NB4 (cell line): ENCODE measurements around the gene RMC1.

Experiments
- DNase-seq: peaks from one replicate; pipeline ENCODE4 v3.0.0; 2010; ENCODE audit warnings: low read depth
- H3K4me3 ChIP-seq: one replicate; pipeline ENCODE4 v1.5.1; 2011; ENCODE audit warnings: mild to moderate bottlenecking, low read depth, low read length, moderate library complexity
- MAX ChIP-seq: IDR thresholded peaks from 2 replicates; pipeline ENCODE4 v1.6.1; 2011; ENCODE audit warnings: low read depth, low read length
- MYC ChIP-seq: IDR thresholded peaks from 2 replicates; pipeline ENCODE4 v1.6.1; 2011; ENCODE audit warnings: low read depth, low read length
- POLR2A ChIP-seq: IDR thresholded peaks from 2 replicates; pipeline ENCODE4 v1.6.1; 2011; ENCODE audit warnings: mild to moderate bottlenecking; ENCODE audit not compliant: insufficient read length; ENCODE audit errors: extremely low read depth
- TF ChIP-seq, protein P1 (sequence below): IDR thresholded peaks from one replicate; pipeline ENCODE4 v1.5.1; 2012; ENCODE audit warnings: low read depth, low read length

RMC1 gene

GRCh38 chr18:23460285-23461273, 42.7 kb upstream of the RMC1 start:
- no peak for DNase-seq
- TF ChIP-seq, protein P1, sequence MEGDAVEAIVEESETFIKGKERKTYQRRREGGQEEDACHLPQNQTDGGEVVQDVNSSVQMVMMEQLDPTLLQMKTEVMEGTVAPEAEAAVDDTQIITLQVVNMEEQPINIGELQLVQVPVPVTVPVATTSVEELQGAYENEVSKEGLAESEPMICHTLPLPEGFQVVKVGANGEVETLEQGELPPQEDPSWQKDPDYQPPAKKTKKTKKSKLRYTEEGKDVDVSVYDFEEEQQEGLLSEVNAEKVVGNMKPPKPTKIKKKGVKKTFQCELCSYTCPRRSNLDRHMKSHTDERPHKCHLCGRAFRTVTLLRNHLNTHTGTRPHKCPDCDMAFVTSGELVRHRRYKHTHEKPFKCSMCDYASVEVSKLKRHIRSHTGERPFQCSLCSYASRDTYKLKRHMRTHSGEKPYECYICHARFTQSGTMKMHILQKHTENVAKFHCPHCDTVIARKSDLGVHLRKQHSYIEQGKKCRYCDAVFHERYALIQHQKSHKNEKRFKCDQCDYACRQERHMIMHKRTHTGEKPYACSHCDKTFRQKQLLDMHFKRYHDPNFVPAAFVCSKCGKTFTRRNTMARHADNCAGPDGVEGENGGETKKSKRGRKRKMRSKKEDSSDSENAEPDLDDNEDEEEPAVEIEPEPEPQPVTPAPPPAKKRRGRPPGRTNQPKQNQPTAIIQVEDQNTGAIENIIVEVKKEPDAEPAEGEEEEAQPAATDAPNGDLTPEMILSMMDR: no peak
- TF ChIP-seq MAX: no peak
- TF ChIP-seq MYC: no peak
- TF ChIP-seq POLR2A: no peak
- H3K4me3 ChIP-seq: no peak overlapping the region

- no peak for TF ChIP-seq MYC
- H3K4me3 ChIP-seq: no peak overlapping the region
- DNase-seq: peak; percentile 8
Observed at GRCh38 chr18:23462876-23463275, 40.4 kb upstream of the RMC1 start.

GRCh38 chr18:23468753-23469459, 34.4 kb upstream of the RMC1 start:
- TF ChIP-seq MYC: no peak
- no peak for TF ChIP-seq MAX
- no peak for TF ChIP-seq POLR2A
- TF ChIP-seq, protein P1: no peak
- DNase-seq: no peak
- no peak overlapping the region for H3K4me3 ChIP-seq

DNA sequence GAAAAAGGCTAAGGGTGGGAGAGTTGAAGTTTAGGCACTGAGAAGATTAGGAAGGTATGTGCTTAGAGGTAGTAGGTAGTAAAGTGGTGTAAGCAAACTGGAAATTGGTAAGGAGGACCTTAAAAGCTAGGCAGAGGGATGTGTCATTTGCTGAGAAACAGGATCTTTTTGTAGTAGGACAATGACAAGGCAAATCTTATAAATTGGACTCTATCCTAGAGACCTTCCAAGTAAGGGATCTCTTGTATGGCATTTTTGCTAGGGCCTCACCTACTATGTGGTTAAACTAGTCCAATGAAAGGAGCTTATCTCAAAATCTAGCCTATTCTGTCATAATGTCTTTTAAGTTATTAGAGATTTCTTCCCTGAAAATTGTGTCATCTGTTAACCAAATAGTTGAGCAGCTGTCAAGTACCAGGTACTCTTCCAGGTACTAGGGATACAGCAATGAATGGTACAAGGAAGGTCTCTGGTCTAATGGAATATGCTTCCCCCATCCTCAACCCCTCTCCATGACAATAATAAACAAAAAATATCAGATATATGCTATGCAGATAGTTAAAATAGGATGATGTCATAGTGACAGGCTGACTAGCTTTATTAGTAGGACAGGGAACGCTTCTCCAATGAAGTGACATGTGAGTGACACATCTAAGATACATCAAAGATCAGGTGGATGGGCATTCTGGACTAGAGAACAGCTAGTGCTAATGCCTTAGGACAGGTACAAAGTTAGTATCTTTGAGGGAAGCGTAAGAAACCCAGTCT, 32.5 kb upstream of the RMC1 start:
- H3K4me3 ChIP-seq: no peak overlapping the region
- TF ChIP-seq, protein P1: no peak
- TF ChIP-seq POLR2A: no peak
- no peak for TF ChIP-seq MAX
- TF ChIP-seq MYC: no peak
- DNase-seq: no peak

DNA sequence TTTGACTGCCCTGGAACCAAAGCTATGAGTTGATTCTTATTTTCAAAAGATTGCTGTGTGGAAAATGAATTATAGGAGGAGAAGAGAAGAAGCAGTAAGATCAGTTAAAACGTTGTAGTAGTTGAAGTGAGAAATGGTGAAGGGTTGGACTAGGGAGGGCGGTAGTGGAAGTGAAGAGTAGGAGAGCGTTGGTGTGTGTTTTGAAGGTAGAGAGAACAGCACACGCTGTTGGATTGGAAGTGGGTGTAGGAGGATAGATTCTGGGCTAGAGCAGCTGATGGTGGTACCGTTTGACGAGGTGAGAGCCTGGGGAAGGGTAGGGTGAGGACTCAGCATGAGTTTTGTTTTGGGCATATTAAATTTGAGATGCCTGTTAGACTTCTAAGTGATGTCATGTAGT, 31.8 kb upstream of the RMC1 start:
- TF ChIP-seq, protein P1: no peak
- TF ChIP-seq MYC (no peak), MAX (no peak), POLR2A (no peak)
- DNase-seq: no peak
- no peak overlapping the region for H3K4me3 ChIP-seq
